HG03159 (cell line): Measurements from ENCODE around the gene CTSF.
"Not testable (repeated sequence)": the region's sequence is repeated elsewhere in the genome, so short reads cannot be mapped to it uniquely, and the experiment has no call there.

ENCODE experiments used
- ATAC-seq: cut with Tn5 transposase; IDR thresholded peaks from one replicate; pipeline ENCODE4 v1.9.1; 2021; ENCODE audit warnings: mild to moderate bottlenecking, moderate library complexity; ENCODE audit not compliant: unreplicated experiment

The CTSF gene

DNA sequence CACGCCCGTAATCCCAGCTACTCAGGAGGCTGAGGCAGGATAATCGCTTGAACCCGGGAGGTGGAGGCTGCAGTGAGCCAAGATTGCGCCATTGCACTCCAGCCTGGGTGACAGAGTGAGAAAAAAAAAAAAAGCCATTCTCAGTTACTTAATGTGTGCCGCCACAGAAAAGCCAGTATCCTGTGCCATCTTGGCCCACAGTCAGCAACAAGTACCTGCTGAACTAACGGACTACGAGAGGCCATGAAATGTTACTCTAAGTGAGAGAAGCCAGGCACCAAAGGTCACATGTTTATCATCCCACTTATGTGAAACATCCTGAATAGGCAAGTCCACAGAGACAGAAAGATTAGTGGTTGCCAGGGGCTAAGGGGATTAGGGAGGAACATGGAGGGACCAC, 27.8 kb downstream of the CTSF start:
- not testable (repeated sequence) for ATAC-seq

DNA sequence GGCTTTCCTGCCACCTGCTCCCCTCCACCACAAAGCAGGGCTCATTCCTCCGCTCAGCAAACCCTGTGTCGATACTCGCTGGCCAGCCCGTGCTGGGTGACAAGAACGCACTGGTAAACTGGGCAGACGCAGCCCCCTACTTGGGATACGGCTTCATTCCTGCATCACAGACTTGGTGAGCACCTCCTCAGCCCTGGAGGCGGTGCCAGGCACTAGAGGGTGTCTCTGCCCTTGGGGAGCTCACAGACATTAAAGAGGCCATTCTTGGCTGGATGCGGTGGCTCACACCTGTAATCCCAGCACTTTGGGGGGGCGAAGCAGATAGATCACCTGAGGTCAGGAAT, 28.6 kb downstream of the CTSF start:
- no peak for ATAC-seq

DNA sequence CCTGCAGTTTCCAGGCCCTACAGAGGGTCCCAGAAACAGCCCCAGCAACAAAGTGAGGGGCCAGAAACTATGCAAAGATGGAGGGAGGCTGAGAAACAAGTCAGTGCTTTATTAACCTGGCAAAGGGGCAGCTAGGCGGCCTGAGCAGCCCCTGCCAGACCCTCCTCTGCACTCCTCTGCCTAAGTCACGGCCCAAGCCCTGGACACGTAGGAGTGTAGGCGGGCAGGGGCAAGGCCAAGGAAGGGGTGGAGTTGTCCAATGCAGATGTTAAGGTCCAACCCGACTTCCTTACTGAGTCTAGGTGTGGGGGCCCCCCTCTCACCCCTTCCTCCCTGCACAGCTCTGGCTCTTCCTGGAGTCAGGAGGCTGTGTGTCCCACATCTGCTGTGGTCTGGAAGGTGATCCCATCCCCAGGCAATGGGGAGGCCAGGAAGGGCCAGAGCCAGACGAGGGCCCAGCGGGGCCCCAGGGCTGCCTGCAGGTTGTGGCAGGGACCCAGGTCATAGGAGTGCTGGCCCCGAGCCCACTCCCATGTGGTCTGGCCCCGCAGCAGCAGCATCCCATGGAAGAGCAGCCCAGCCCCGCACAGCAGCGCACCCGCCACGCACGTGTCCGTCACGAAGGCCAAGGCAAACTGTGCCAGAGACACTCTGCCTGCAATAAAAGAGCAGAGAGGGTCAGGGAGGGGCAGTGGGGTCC, 29.1 kb downstream of the CTSF start:
- no peak for ATAC-seq

DNA sequence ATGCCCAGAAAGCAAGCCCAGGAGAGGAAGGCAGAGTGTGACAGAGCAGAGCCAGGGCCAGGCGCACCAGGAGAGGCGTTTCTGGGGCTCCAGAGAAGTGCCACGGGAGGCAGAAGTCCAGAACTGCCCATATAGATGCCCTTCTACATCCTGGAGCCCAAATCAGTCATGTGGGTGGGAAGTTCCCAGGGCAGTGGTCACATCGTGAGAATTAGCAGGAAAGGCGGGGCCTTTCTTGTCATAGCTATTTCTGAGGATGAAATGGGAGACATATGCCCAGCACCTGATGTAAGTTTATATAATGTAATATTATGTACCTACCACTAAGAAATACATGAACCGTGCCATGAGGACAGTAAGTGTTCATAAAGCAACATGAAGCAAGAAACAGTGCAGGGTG, 35.6 kb downstream of the CTSF start:
- ATAC-seq, result no peak

DNA sequence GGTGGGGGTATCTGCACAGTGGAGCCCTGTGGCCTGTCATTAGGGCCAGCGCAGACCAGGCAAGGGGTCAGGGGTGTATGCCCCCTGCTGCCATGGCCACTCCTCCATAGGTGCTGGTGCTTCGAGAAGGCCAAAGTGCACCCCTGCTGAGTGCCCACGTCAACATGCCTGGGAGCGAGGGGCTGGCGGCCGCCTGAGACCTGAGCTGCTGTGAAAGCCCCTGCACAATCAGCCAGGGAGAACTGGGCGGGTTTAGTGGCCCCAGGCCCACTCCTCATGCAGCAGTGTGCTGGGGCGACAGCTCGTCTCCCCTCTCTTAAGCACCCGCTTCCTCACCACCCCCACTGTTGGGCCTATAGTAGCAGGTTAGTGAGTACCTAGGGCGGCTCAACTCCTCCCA, 36.6 kb downstream of the CTSF start:
- no peak for ATAC-seq

DNA sequence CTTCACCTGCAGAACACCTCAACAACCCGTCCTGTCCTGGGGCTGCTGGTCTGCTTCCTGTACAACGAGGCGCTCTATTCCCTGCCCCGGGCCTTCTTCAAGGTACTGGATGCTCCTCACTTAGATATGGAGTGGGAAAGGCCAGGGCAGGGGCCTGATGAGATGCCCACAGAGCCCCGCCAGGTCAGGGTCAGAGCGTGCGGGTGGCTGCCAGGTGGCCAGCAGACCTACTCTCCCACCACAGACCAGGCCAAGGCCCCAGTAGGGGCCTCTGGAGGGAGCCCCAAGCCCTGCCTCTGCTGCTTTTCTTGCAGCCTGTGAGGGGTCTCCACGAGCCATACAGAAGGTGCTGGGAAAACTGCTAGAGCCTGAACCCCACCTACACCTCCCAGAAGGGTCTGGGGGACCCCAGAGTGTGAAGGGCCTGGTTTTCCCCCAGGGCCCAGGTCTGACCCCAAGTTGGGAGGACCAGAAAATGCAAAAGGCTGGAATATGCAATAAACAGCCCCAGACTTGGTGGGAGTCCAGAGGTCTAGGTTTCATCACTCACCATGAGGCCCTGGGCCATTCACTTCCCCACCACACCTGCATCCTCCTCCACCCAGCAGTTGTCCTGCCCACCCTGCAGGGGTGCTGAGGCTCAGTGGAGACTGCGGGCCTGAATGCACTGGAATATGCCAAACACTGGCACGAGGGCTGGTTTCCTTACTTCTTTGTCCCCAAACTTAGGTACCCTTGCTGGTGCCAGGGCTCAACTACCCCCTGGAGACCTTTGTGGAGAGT, 37.3 kb downstream of the CTSF start:
- ATAC-seq, result no peak

DNA sequence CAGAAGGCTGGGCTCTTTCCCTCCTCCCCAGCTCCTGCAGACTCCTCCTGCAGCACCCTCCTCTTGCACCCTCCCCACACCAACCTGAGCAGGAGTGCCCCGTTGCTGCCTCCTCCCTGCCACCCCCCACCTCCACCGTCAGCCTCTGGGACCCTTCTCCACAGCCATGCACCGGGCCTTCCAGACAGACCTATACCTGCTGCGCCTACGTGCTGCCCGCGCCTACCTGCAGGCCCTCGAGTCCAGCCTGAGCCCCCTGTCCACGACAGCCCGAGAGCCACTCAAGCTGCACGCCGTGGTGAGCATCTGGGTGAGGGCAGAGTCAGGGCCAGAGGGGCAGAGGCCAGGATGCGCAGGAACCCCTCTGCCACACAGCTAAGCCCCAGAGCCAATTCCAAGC, 38.8 kb downstream of the CTSF start:
- ATAC-seq, result no peak

DNA sequence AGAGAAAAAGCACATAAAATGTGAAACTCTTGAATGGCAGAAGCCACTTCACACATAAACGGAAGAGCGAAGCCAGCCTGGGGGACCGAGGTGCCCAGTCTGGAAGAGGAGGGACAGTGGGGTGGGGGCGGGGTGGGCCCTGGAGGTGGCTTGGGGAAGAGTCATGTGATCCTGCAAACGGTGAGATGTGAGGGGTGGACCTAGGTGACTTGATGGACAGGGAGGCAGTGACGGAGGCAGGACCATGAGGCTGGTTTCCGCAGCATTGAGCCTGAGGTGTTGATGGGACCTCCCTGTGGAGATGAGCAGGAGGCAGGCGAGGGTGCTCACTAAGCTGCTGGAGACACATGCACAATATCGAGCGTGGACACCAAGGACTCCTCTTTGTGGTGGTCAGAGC, 39.3 kb downstream of the CTSF start:
- no peak for ATAC-seq

DNA sequence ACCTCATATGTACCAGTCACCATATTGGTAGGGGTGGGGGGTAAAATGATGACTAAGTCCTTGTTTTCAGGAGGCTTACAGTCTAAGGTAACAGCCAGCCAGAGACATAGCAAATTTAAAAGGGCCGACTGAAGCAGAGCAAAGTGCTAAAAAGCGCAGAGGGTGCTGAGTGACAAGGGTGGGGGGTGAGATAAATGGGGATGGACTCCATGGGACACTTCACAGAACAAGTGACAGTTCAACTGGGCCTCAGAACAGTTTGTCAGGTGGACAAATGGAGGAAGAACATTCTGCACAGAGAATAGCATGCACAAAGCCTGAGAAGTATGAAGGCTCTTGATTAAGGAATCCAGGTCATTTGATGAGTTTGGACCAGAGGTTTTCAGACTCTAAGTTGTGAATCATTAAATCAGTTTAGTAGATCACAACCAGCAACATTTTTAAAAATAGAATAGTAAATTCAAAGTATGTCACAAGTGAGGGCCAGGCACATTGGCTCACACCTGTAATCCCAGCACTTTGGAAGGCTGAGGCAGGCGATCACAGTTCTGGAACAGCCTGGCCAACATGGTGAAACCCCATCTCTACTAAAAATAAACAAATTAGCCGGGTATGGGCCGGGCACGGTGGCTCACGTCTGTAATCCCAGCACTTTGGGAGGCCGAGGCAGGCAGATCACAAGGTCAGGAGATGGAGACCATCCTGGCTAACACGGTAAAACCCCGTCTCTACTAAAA, 43.9 kb downstream of the CTSF start:
- ATAC-seq, result no peak

DNA sequence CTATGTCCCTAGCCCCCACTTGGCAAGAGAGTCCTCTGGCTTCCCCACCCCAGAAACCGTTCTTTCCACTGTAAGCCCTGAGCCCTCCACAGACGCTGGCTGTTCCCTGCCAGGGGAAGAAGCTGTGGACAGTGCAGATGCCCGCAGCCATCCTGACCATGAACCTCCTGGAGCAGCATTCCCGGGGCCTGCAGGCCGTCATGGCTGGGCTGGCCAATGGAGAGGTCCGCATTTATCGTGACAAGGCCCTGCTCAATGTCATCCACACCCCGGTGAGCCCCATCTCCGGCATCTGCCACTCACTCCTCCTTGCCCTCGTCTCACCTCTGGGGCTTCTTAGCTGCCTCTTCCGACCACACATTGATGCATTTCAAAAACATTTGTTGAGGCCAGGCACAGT, 44.8 kb downstream of the CTSF start:
- ATAC-seq, result no peak
